HFFc6 (cell line): ENCODE data around the gene HNRNPLL. TPM values are rescaled to one million over a fixed set of nuclear protein-coding genes. Genes with fewer than 3 reads are reported as not detected.

Experiments
- DNase-seq: peaks from one replicate; pipeline ENCODE4 v3.0.0-alpha.2; 2018
- H3K27ac Mint-ChIP-seq: 2 replicates; pipeline ENCODE4 v1.8.0; 2020; ENCODE audit warnings: mild to moderate bottlenecking, mixed read lengths
- H3K27me3 Mint-ChIP-seq: 2 replicates; pipeline ENCODE4 v1.8.0; 2021; ENCODE audit warnings: mild to moderate bottlenecking, moderate library complexity, mixed read lengths; ENCODE audit not compliant: insufficient read depth
- H3K36me3 Mint-ChIP-seq: 2 replicates; pipeline ENCODE4 v1.8.0; 2021; ENCODE audit warnings: low read depth, mixed read lengths
- H3K4me1 Mint-ChIP-seq: 2 replicates; pipeline ENCODE4 v1.8.0; 2020; ENCODE audit warnings: low read depth, mixed read lengths
- H3K4me3 Mint-ChIP-seq: 2 replicates; pipeline ENCODE4 v1.8.0; 2020; ENCODE audit warnings: mild to moderate bottlenecking, moderate library complexity, mixed read lengths
- H3K9me3 Mint-ChIP-seq: 2 replicates; pipeline ENCODE4 v1.8.0; 2020; ENCODE audit warnings: mild to moderate bottlenecking, mixed read lengths
- CTCF ChIP-seq: fragments of 200-600 bp; sonication (generic); IDR thresholded peaks from 2 replicates; pipeline ENCODE4 v1.5.0; 2021; ENCODE audit warnings: antibody characterized with exemption, mild to moderate bottlenecking
- total RNA-seq, 6 experiments: library from RNA; stranded (reverse); fragmentation: NEBNext Ultra II Directional; extraction: Animal tissue kit (Norgen Biotek cat#: 25700); gene quantifications; 2 replicates in 1 of 6; 3 replicates in 5 of 6; pipeline ENCODE4 v1.2.3, GENCODE V29; 2021

HNRNPLL gene
- total RNA-seq, 6 experiments from 2014 or later = 45.5 to 57.5 (median 50.2) TPM

GRCh38 chr2:38632980-38633379 lies 30.3 kb upstream of the HNRNPLL start:
- no peak for DNase-seq
- Mint-ChIP-seq H3K9me3 (no peaks in the 10 kb centered on the region), H3K4me1 (peaks cover 11% of the 10 kb centered on the region), H3K27ac (no peak overlapping the region), H3K36me3 (no peaks in the 10 kb centered on the region), H3K4me3 (no peak overlapping the region), H3K27me3 (0 out of 2 replicates have a peak, but pooled peaks cover 4% of the 10 kb centered on the region)
- TF ChIP-seq CTCF = no peak

GRCh38 chr2:38631976-38632375 lies 29.2 kb upstream of the HNRNPLL start:
- DNase-seq = no peak
- Mint-ChIP-seq H3K27me3 (peaks cover 5% of the 10 kb centered on the region; the same call in 1 of the 2 replicates), H3K9me3 (no peaks in the 10 kb centered on the region), H3K4me3 (no peak overlapping the region), H3K36me3 (no peaks in the 10 kb centered on the region), H3K27ac (no peak overlapping the region), H3K4me1 (peaks cover 11% of the 10 kb centered on the region)
- TF ChIP-seq CTCF = no peak

GRCh38 chr2:38629684-38630083 lies 27.0 kb upstream of the HNRNPLL start:
- peaks cover 9% of the 10 kb centered on the region; the same call in 1 of the 2 replicates for H3K27me3 Mint-ChIP-seq
- H3K36me3 Mint-ChIP-seq = no peaks in the 10 kb centered on the region
- no peaks in the 10 kb centered on the region for H3K9me3 Mint-ChIP-seq
- TF ChIP-seq CTCF = no peak
- H3K4me1 Mint-ChIP-seq = peaks cover 8% of the 10 kb centered on the region
- H3K4me3 Mint-ChIP-seq = no peak overlapping the region
- H3K27ac Mint-ChIP-seq = no peak overlapping the region
- DNase-seq = no peak

- no peak overlapping the region for H3K4me3 Mint-ChIP-seq
- TF ChIP-seq CTCF = no peak
- H3K27ac Mint-ChIP-seq = no peak overlapping the region
- no peaks in the 10 kb centered on the region for H3K36me3 Mint-ChIP-seq
- H3K27me3 Mint-ChIP-seq = peaks cover 9% of the 10 kb centered on the region; the same call in 1 of the 2 replicates
- no peaks in the 10 kb centered on the region for H3K9me3 Mint-ChIP-seq
- no peak for DNase-seq
- H3K4me1 Mint-ChIP-seq = no peaks in the 10 kb centered on the region
These were observed 24.7 kb upstream of the HNRNPLL start for GRCh38 chr2:38627391-38627790.

- Mint-ChIP-seq H3K4me3 (no peak overlapping the region), H3K36me3 (no peaks in the 10 kb centered on the region), H3K27me3 (peaks cover 9% of the 10 kb centered on the region; the same call in 1 of the 2 replicates), H3K4me1 (no peaks in the 10 kb centered on the region), H3K9me3 (no peaks in the 10 kb centered on the region), H3K27ac (no peak overlapping the region)
- no peak for DNase-seq
- TF ChIP-seq CTCF = no peak
These were observed 23.8 kb upstream of the HNRNPLL start for GRCh38 chr2:38626326-38627035.
